Osteoblast (primary cell): ENCODE results near the gene PTPRD. TPM values are rescaled to one million over a fixed set of nuclear protein-coding genes. Genes with fewer than 3 reads are reported as not detected.
A peak's percentile ranks its signal among the peaks of the same experiment; 100 is the strongest.

ENCODE experiments used
- DNase-seq: peaks from one replicate; pipeline ENCODE4 v3.0.0; 2011; ENCODE audit warnings: low spot score, mixed read lengths; ENCODE audit not compliant: insufficient read length; ENCODE audit errors: missing footprints
- H2AFZ ChIP-seq: 2 replicates; pipeline ENCODE4 v1.6.0; 2011; ENCODE audit warnings: mild to moderate bottlenecking, low read length
- H3K27ac ChIP-seq: 2 replicates; pipeline ENCODE4 v1.5.1; 2011; ENCODE audit warnings: mild to moderate bottlenecking, low read depth, low read length, moderate library complexity
- H3K27me3 ChIP-seq: 2 replicates; pipeline ENCODE4 v1.6.0; 2012; ENCODE audit warnings: mild to moderate bottlenecking, control low read depth, inconsistent platforms, low read length, moderate library complexity; ENCODE audit not compliant: insufficient read depth
- H3K36me3 ChIP-seq: 2 replicates; pipeline ENCODE4 v1.5.1; 2011; ENCODE audit warnings: mild to moderate bottlenecking, low read length, control low read depth, moderate library complexity; ENCODE audit not compliant: insufficient read depth
- H3K4me1 ChIP-seq: 2 replicates; pipeline ENCODE4 v1.5.1; 2011; ENCODE audit warnings: mild to moderate bottlenecking, low read length, control low read depth, moderate library complexity; ENCODE audit not compliant: insufficient read depth
- H3K4me2 ChIP-seq: 2 replicates; pipeline ENCODE4 v1.6.0; 2011; ENCODE audit warnings: mild to moderate bottlenecking, low read length; ENCODE audit not compliant: insufficient read depth
- H3K4me3 ChIP-seq: fragments of 200-600 bp; sonication (generic); 3 replicates; pipeline ENCODE4 v1.5.1; 2012; ENCODE audit warnings: mild to moderate bottlenecking, low read length, inconsistent platforms; ENCODE audit not compliant: insufficient read depth
- H3K79me2 ChIP-seq: 2 replicates; pipeline ENCODE4 v1.6.0; 2012; ENCODE audit warnings: mild to moderate bottlenecking, low read length, control low read depth, inconsistent platforms; ENCODE audit not compliant: insufficient read depth
- H3K9me3 ChIP-seq: 2 replicates; pipeline ENCODE4 v1.5.1; 2011; ENCODE audit warnings: low read depth, low read length, control low read depth
- H4K20me1 ChIP-seq: 2 replicates; pipeline ENCODE4 v1.6.0; 2012; ENCODE audit warnings: mild to moderate bottlenecking, low read length, control low read depth; ENCODE audit not compliant: insufficient read depth
- CTCF ChIP-seq: IDR thresholded peaks from 2 replicates; pipeline ENCODE4 v1.5.1; 2011; ENCODE audit warnings: mild to moderate bottlenecking, low read depth, low read length, moderate library complexity; ENCODE audit errors: extremely low read depth
- total RNA-seq: library from RNA; depleted of rRNA; stranded (reverse); fragments of >200 nt; gene quantifications from 2 replicates; pipeline ENCODE4 v1.2.3, GENCODE V29; 2012

Gene PTPRD
- total RNA-seq, 1 donor, result 23.9 TPM

GRCh38 chr9:8783941-8784340 lies 1828.9 kb downstream of the PTPRD start:
- H3K4me1 ChIP-seq, result no peaks in the 10 kb centered on the region
- no peak overlapping the region for H3K4me3 ChIP-seq
- DNase-seq, result no peak
- no peaks in the 10 kb centered on the region for H3K9me3 ChIP-seq
- no peak overlapping the region for H3K27ac ChIP-seq
- peak overlapping the region; percentile 4 for H2AFZ ChIP-seq
- no peak for TF ChIP-seq CTCF
- H3K4me2 ChIP-seq, result no peak overlapping the region
- H4K20me1 ChIP-seq, result no peaks in the 10 kb centered on the region
- no peaks in the 10 kb centered on the region for H3K36me3 ChIP-seq
- no peaks in the 10 kb centered on the region for H3K27me3 ChIP-seq
- no peaks in the 10 kb centered on the region for H3K79me2 ChIP-seq

- Histone ChIP-seq H3K4me2 (no peak overlapping the region), H3K27ac (no peak overlapping the region), H3K4me3 (no peak overlapping the region), H3K9me3 (no peaks in the 10 kb centered on the region), H3K4me1 (no peaks in the 10 kb centered on the region), H2AFZ (no peak overlapping the region), H3K27me3 (no peaks in the 10 kb centered on the region), H4K20me1 (no peaks in the 10 kb centered on the region), H3K36me3 (no peaks in the 10 kb centered on the region), H3K79me2 (no peaks in the 10 kb centered on the region)
- no peak for DNase-seq
- TF ChIP-seq CTCF, result no peak
These were observed 1830.6 kb downstream of the PTPRD start for GRCh38 chr9:8782237-8782636.

GRCh38 chr9:8781458-8781857 lies 1831.3 kb downstream of the PTPRD start:
- Histone ChIP-seq H4K20me1 (no peaks in the 10 kb centered on the region), H3K79me2 (no peaks in the 10 kb centered on the region), H3K4me1 (no peaks in the 10 kb centered on the region), H3K27me3 (no peaks in the 10 kb centered on the region), H2AFZ (no peak overlapping the region), H3K4me2 (no peak overlapping the region), H3K4me3 (no peak overlapping the region), H3K27ac (no peak overlapping the region), H3K9me3 (no peaks in the 10 kb centered on the region), H3K36me3 (no peaks in the 10 kb centered on the region)
- no peak for DNase-seq
- TF ChIP-seq CTCF, result no peak

GRCh38 chr9:8780386-8780785 lies 1832.4 kb downstream of the PTPRD start:
- H3K27ac ChIP-seq, result no peak overlapping the region
- H3K36me3 ChIP-seq, result no peaks in the 10 kb centered on the region
- no peak for DNase-seq
- no peak overlapping the region for H3K4me3 ChIP-seq
- TF ChIP-seq CTCF, result no peak
- H2AFZ ChIP-seq, result no peak overlapping the region
- no peak overlapping the region for H3K4me2 ChIP-seq
- no peaks in the 10 kb centered on the region for H3K27me3 ChIP-seq
- H3K79me2 ChIP-seq, result no peaks in the 10 kb centered on the region
- H4K20me1 ChIP-seq, result no peaks in the 10 kb centered on the region
- H3K4me1 ChIP-seq, result no peaks in the 10 kb centered on the region
- no peaks in the 10 kb centered on the region for H3K9me3 ChIP-seq
